KOPT-K1 (cell line): ENCODE data around the gene ALKBH4.
"Not testable (repeated sequence)": the region's sequence is repeated elsewhere in the genome, so short reads cannot be mapped to it uniquely, and the experiment has no call there.

ENCODE experiments used
- H3K27ac ChIP-seq: fragments of 200-600 bp; sonication (generic); 2 replicates; pipeline ENCODE4 v1.5.1; 2016; ENCODE audit warnings: antibody characterized with exemption, mild to moderate bottlenecking, low read depth, low read length; ENCODE audit not compliant: poor library complexity, severe bottlenecking
- H3K36me3 ChIP-seq: fragments of 200-600 bp; sonication (generic); 2 replicates; pipeline ENCODE4 v1.5.1; 2017; ENCODE audit warnings: antibody characterized with exemption, mild to moderate bottlenecking, low read length, moderate library complexity; ENCODE audit not compliant: insufficient read depth
- H3K9me3 ChIP-seq: fragments of 200-600 bp; sonication (generic); 2 replicates; pipeline ENCODE4 v1.5.1; 2017; ENCODE audit warnings: antibody characterized with exemption, low read length, mild to moderate bottlenecking; ENCODE audit not compliant: insufficient read depth, poor library complexity, severe bottlenecking

Gene ALKBH4

GRCh38 chr7:102410918-102411317 lies 53.7 kb downstream of the ALKBH4 start:
- peaks cover 91% of the 10 kb centered on the region for H3K36me3 ChIP-seq
- no peak overlapping the region for H3K27ac ChIP-seq
- no peaks in the 10 kb centered on the region for H3K9me3 ChIP-seq

- Histone ChIP-seq H3K9me3 (no peaks in the 10 kb centered on the region), H3K27ac (no peak overlapping the region), H3K36me3 (peaks cover 96% of the 10 kb centered on the region)
Measured at GRCh38 chr7:102410123-102410522, 54.5 kb downstream of the ALKBH4 start.

GRCh38 chr7:102409340-102409739 lies 55.3 kb downstream of the ALKBH4 start:
- Histone ChIP-seq H3K27ac (no peak overlapping the region), H3K9me3 (no peaks in the 10 kb centered on the region), H3K36me3 (peaks cover 96% of the 10 kb centered on the region)

- H3K27ac ChIP-seq = not testable (repeated sequence)
- H3K36me3 ChIP-seq = peaks cover 96% of the 10 kb centered on the region
Measured at GRCh38 chr7:102408530-102408929, 56.1 kb downstream of the ALKBH4 start.

GRCh38 chr7:102407910-102408309 lies 56.8 kb downstream of the ALKBH4 start:
- Histone ChIP-seq H3K27ac (no peak overlapping the region), H3K9me3 (no peaks in the 10 kb centered on the region), H3K36me3 (peaks cover 96% of the 10 kb centered on the region)

More at GRCh38 chr7:102408530-102408929, 56.1 kb downstream of the ALKBH4 start:
- H3K9me3 ChIP-seq = not testable (repeated sequence)
